GM12874 (cell line): Measurements from ENCODE around the gene GCNT4.

Experiments
- TF ChIP-seq, protein P1 (sequence below): IDR thresholded peaks from 2 replicates; pipeline ENCODE4 v1.5.1; 2011; ENCODE audit warnings: low read depth, mild to moderate bottlenecking, control low read depth, low read length, moderate library complexity; ENCODE audit not compliant: insufficient read depth

Gene GCNT4

GRCh38 chr5:75021800-75022199 is 30.6 kb downstream of the GCNT4 start:
- TF ChIP-seq, protein P1, sequence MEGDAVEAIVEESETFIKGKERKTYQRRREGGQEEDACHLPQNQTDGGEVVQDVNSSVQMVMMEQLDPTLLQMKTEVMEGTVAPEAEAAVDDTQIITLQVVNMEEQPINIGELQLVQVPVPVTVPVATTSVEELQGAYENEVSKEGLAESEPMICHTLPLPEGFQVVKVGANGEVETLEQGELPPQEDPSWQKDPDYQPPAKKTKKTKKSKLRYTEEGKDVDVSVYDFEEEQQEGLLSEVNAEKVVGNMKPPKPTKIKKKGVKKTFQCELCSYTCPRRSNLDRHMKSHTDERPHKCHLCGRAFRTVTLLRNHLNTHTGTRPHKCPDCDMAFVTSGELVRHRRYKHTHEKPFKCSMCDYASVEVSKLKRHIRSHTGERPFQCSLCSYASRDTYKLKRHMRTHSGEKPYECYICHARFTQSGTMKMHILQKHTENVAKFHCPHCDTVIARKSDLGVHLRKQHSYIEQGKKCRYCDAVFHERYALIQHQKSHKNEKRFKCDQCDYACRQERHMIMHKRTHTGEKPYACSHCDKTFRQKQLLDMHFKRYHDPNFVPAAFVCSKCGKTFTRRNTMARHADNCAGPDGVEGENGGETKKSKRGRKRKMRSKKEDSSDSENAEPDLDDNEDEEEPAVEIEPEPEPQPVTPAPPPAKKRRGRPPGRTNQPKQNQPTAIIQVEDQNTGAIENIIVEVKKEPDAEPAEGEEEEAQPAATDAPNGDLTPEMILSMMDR, result no peak

DNA sequence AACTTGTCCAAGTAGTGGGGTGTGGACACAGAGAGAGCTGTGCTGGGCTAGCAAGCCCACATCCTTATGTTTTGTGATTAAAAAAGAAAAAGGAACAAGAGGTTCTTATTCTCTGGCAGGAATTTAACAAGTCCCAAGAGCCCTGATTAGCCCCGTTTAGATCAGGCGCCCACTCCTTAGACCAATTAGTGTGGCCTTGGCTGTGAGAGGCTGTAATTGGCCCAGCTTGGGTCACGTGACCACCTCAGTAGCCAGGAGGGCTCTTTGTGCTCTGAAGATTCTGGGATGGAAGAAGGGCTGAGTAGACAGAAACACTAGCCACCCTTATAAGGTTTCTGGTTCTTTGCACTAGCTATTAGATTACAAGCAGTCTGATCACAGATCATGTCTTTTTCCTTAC is 31.1 kb downstream of the GCNT4 start:
- TF ChIP-seq, protein P1, result no peak

GRCh38 chr5:75020016-75020656 is 32.2 kb downstream of the GCNT4 start:
- TF ChIP-seq, protein P1, result no peak

GRCh38 chr5:75018805-75019587 is 33.4 kb downstream of the GCNT4 start:
- TF ChIP-seq, protein P1, result no peak

DNA sequence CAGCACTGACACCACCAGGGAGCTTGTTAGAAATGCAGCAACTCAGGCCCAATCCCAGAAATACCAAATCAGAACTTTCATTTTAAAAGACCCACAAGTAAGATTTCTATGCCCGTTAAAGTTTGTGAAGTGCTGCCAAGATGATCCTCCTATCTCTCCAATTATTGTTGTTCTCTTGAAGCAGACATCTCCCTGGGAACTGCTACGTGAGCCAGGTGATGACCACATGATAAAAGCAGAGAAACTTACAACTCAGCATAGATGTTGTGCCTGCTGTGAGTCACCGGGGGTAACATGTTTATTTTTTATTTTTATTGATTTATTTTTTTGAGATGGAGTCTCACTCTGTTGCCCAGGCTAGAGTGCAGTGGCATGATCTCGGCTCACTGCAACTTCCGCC is 34.4 kb downstream of the GCNT4 start:
- TF ChIP-seq, protein P1, result no peak

- TF ChIP-seq, protein P1, result no peak
These were observed 35.5 kb downstream of the GCNT4 start for GRCh38 chr5:75016896-75017295.

GRCh38 chr5:75012748-75013147 is 39.6 kb downstream of the GCNT4 start:
- TF ChIP-seq, protein P1, result no peak
